HepG2 (cell line): Measurements from ENCODE around the gene NRBP1. TPM values are rescaled to one million over a fixed set of nuclear protein-coding genes. Genes with fewer than 3 reads are reported as not detected.

ENCODE experiments used
- GABPA ChIP-seq, 2 experiments: IDR thresholded peaks; 2 replicates each; pipeline ENCODE4 v1.6.1; 2011 to 2016; ENCODE audit warnings: low read depth in 2 of 2, low read length in 1 of 2, missing biosample characterization in 1 of 2, missing genetic modification characterization in 1 of 2
- IRX3 ChIP-seq: sonication (generic); formaldehyde crosslinking; IDR thresholded peaks from 2 replicates; pipeline ENCODE4 v1.8.1; 2023; ENCODE audit warnings: mild to moderate bottlenecking, low read depth, missing genetic modification reagents, borderline replicate concordance
- JARID2 ChIP-seq: sonication (generic); formaldehyde crosslinking; IDR thresholded peaks from 2 replicates; pipeline ENCODE4 v1.8.1; 2023; ENCODE audit warnings: missing genetic modification reagents, inconsistent platforms; ENCODE audit not compliant: insufficient replicate concordance
- MTF1 ChIP-seq: sonication (generic); formaldehyde crosslinking; IDR thresholded peaks from 2 replicates; pipeline ENCODE4 v1.5.0; 2020; ENCODE audit warnings: missing genetic modification reagents
- NBN ChIP-seq: fragments of 450-650 bp; conservative IDR thresholded peaks from 2 replicates; pipeline ENCODE4 v1.6.1; 2017
- RFXANK ChIP-seq: IDR thresholded peaks from 2 replicates; pipeline ENCODE4 v1.6.1; 2016
- RXRA ChIP-seq: sonication (generic); formaldehyde crosslinking; IDR thresholded peaks from 2 replicates; pipeline ENCODE4 v1.5.1; 2020; ENCODE audit warnings: missing genetic modification reagents
- YEATS2 ChIP-seq: sonication (generic); formaldehyde crosslinking; IDR thresholded peaks from 2 replicates; pipeline ENCODE4 v1.4.0; 2020; ENCODE audit warnings: missing genetic modification reagents, borderline replicate concordance
- ZFP90 ChIP-seq: sonication (generic); formaldehyde crosslinking; IDR thresholded peaks from 2 replicates; pipeline ENCODE4 v1.8.0; 2022; ENCODE audit warnings: missing genetic modification reagents, mild to moderate bottlenecking, inconsistent platforms, borderline replicate concordance
- ZNF235 ChIP-seq: sonication (generic); formaldehyde crosslinking; IDR thresholded peaks from 2 replicates; pipeline ENCODE4 v1.8.1; 2023; ENCODE audit warnings: mild to moderate bottlenecking, missing genetic modification reagents, borderline replicate concordance
- ZNF839 ChIP-seq: sonication (generic); formaldehyde crosslinking; IDR thresholded peaks from 2 replicates; pipeline ENCODE4 v1.4.0; 2020; ENCODE audit warnings: missing genetic modification reagents, mild to moderate bottlenecking, borderline replicate concordance
- polyA plus RNA-seq, 8 experiments: library from polyadenylated mRNA; depleted of rRNA in 3 of 8; stranded (reverse) in 7 of 8; unstranded in 1 of 8; fragments of >200 nt; fragmentation: Illumina TruSeq in 4 of 8; extraction: Trizol in 4 of 8; gene quantifications; 2 replicates each; pipeline versions ENCODE4 v1.2.1 to v1.2.3, GENCODE V29; 2011 to 2016; ENCODE audit warnings: low read depth in 4 of 8, missing spikeins in 1 of 8, mixed read lengths in 1 of 8; ENCODE audit not compliant: insufficient read depth in 1 of 8
- total RNA-seq, 5 experiments: library from RNA; depleted of rRNA; stranded (reverse); fragments of >200 nt; fragmentation: Illumina TruSeq; extraction: Trizol; gene quantifications; 2 replicates each; pipeline ENCODE4 v1.2.3, GENCODE V29; 2016; ENCODE audit warnings: low read depth in 1 of 5
- TF ChIP-seq, protein P1 (sequence below): sonication (generic); formaldehyde crosslinking; IDR thresholded peaks from 2 replicates; pipeline ENCODE4 v1.5.1; 2020; ENCODE audit warnings: missing genetic modification reagents, mild to moderate bottlenecking, borderline replicate concordance
- TF ChIP-seq, protein P2 (sequence below): sonication (generic); formaldehyde crosslinking; IDR thresholded peaks from 2 replicates; pipeline ENCODE4 v1.9.0; 2022; ENCODE audit warnings: missing genetic modification reagents, mild to moderate bottlenecking, borderline replicate concordance
- TF ChIP-seq, protein P3 (sequence below): sonication (generic); formaldehyde crosslinking; IDR thresholded peaks from 2 replicates; pipeline ENCODE4 v1.4.0; 2020; ENCODE audit warnings: missing genetic modification reagents, borderline replicate concordance
- TF ChIP-seq, protein P4 (sequence below): sonication (generic); formaldehyde crosslinking; IDR thresholded peaks from 2 replicates; pipeline ENCODE4 v1.8.0; 2022; ENCODE audit warnings: low read depth, missing genetic modification reagents
- TF ChIP-seq, protein P5 (sequence below): sonication (generic); formaldehyde crosslinking; IDR thresholded peaks from 2 replicates; pipeline ENCODE4 v1.4.0; 2020; ENCODE audit warnings: mild to moderate bottlenecking, low read depth, missing genetic modification reagents
- TF ChIP-seq, protein P6 (sequence below): sonication (generic); formaldehyde crosslinking; IDR thresholded peaks from 2 replicates; pipeline ENCODE4 v1.8.0; 2022; ENCODE audit warnings: missing genetic modification reagents, mild to moderate bottlenecking, moderate library complexity, borderline replicate concordance

NRBP1 gene
- total and polyA plus RNA-seq, 2 of the 13 experiments (the other 11 are each of a cell fraction or from before 2014, with no cell fraction given), result 165 to 240 TPM

DNA sequence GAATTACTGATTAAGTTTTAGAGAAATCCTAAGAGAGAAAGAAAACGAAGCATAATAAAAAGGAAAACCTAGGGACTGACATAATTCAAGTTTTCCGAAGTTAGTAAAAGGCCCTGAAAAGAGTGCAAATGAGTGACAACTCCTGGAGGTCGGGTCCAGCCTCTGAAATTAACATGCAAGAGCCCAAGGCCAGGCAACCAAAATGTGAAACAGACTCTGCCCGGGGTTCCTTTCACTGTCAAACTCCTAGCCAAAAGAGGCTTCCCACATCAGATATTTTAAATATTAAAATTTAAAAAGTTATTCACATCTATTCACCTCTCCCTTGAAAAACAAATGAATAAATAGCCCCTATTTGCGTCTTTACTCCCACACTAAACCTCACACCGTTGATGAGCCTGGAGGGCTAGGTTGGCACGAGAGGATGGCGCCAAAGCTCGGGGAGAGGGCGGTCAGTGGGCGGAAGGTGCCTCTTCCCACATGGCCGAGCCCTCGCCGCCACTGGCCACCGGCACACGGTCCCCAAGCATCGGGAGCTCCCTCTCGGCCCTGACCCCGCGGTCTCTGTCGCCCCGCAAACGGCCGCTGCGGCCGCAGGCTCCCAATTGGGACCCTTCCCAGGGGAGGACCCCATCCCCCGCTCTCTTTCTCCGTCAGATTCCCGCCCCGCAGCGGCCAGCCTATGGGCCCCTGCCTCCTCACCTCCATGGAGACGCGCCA lies 19.7 kb upstream of the NRBP1 start (continued):
- TF ChIP-seq, protein P1, sequence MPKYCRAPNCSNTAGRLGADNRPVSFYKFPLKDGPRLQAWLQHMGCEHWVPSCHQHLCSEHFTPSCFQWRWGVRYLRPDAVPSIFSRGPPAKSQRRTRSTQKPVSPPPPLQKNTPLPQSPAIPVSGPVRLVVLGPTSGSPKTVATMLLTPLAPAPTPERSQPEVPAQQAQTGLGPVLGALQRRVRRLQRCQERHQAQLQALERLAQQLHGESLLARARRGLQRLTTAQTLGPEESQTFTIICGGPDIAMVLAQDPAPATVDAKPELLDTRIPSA (CRISPR knock-in tag), result no peak
- TF ChIP-seq, protein P2, sequence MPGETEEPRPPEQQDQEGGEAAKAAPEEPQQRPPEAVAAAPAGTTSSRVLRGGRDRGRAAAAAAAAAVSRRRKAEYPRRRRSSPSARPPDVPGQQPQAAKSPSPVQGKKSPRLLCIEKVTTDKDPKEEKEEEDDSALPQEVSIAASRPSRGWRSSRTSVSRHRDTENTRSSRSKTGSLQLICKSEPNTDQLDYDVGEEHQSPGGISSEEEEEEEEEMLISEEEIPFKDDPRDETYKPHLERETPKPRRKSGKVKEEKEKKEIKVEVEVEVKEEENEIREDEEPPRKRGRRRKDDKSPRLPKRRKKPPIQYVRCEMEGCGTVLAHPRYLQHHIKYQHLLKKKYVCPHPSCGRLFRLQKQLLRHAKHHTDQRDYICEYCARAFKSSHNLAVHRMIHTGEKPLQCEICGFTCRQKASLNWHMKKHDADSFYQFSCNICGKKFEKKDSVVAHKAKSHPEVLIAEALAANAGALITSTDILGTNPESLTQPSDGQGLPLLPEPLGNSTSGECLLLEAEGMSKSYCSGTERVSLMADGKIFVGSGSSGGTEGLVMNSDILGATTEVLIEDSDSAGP (CRISPR knock-in tag), result no peak
- TF ChIP-seq YEATS2 (CRISPR knock-in tag) (no peak), IRX3 (CRISPR knock-in tag) (peak; percentile 15; the same call in 1 of the 2 replicates), NBN (no peak), JARID2 (CRISPR knock-in tag) (peak; percentile 43), RXRA (CRISPR knock-in tag) (peak; percentile 11; the same call in 1 of the 2 replicates), ZNF839 (CRISPR knock-in tag) (peak; percentile 36; the same call in 1 of the 2 replicates), GABPA (IDR thresholded peaks at IDR 0.05; ENCODE audit: low read depth, low read length) (0 out of 2 replicates have a peak, but pooled peaks have one; percentile 0), GABPA (CRISPR knock-in tag; IDR thresholded peaks at IDR 0.05; ENCODE audit: low read depth) (no peak), MTF1 (CRISPR knock-in tag) (peak; percentile 9; the same call in 1 of the 2 replicates), ZNF235 (CRISPR knock-in tag) (no peak), RFXANK (CRISPR knock-in tag) (no peak), ZFP90 (CRISPR knock-in tag) (no peak)
- TF ChIP-seq, protein P3, sequence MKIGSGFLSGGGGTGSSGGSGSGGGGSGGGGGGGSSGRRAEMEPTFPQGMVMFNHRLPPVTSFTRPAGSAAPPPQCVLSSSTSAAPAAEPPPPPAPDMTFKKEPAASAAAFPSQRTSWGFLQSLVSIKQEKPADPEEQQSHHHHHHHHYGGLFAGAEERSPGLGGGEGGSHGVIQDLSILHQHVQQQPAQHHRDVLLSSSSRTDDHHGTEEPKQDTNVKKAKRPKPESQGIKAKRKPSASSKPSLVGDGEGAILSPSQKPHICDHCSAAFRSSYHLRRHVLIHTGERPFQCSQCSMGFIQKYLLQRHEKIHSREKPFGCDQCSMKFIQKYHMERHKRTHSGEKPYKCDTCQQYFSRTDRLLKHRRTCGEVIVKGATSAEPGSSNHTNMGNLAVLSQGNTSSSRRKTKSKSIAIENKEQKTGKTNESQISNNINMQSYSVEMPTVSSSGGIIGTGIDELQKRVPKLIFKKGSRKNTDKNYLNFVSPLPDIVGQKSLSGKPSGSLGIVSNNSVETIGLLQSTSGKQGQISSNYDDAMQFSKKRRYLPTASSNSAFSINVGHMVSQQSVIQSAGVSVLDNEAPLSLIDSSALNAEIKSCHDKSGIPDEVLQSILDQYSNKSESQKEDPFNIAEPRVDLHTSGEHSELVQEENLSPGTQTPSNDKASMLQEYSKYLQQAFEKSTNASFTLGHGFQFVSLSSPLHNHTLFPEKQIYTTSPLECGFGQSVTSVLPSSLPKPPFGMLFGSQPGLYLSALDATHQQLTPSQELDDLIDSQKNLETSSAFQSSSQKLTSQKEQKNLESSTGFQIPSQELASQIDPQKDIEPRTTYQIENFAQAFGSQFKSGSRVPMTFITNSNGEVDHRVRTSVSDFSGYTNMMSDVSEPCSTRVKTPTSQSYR (CRISPR knock-in tag), result peak; percentile 9; the same call in 1 of the 2 replicates
- TF ChIP-seq, protein P4, sequence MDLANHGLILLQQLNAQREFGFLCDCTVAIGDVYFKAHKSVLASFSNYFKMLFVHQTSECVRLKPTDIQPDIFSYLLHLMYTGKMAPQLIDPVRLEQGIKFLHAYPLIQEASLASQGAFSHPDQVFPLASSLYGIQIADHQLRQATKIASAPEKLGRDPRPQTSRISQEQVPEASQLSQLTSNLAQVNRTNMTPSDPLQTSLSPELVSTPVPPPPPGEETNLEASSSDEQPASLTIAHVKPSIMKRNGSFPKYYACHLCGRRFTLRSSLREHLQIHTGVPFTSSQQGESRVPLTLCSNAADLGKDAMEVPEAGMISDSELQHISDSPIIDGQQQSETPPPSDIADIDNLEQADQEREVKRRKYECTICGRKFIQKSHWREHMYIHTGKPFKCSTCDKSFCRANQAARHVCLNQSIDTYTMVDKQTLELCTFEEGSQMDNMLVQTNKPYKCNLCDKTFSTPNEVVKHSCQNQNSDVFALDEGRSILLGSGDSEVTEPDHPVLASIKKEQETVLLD (CRISPR knock-in tag), result no peak
- TF ChIP-seq, protein P5, sequence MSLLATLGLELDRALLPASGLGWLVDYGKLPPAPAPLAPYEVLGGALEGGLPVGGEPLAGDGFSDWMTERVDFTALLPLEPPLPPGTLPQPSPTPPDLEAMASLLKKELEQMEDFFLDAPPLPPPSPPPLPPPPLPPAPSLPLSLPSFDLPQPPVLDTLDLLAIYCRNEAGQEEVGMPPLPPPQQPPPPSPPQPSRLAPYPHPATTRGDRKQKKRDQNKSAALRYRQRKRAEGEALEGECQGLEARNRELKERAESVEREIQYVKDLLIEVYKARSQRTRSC, result no peak
- TF ChIP-seq, protein P6, sequence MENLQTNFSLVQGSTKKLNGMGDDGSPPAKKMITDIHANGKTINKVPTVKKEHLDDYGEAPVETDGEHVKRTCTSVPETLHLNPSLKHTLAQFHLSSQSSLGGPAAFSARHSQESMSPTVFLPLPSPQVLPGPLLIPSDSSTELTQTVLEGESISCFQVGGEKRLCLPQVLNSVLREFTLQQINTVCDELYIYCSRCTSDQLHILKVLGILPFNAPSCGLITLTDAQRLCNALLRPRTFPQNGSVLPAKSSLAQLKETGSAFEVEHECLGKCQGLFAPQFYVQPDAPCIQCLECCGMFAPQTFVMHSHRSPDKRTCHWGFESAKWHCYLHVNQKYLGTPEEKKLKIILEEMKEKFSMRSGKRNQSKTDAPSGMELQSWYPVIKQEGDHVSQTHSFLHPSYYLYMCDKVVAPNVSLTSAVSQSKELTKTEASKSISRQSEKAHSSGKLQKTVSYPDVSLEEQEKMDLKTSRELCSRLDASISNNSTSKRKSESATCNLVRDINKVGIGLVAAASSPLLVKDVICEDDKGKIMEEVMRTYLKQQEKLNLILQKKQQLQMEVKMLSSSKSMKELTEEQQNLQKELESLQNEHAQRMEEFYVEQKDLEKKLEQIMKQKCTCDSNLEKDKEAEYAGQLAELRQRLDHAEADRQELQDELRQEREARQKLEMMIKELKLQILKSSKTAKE (CRISPR knock-in tag), result 0 out of 2 replicates have a peak, but pooled peaks have one; percentile 34
